B cell (primary cell): ENCODE data around the gene NDUFS7. TPM values are rescaled to one million over a fixed set of nuclear protein-coding genes. Genes with fewer than 3 reads are reported as not detected.

Source experiments
- ATAC-seq: fragments of 200-7000 bp; cut with Tn5 transposase; one replicate; pipeline ENCODE4 v1.10.0; 2021; ENCODE audit warnings: low read depth, mild to moderate bottlenecking, moderate number of reproducible peaks, moderate library complexity
- CTCF ChIA-PET: fragments of 350-600 bp; sonication (Branson Sonifier 250); formaldehyde crosslinking; loops from one replicate; lab custom pipeline; 2021; ENCODE audit warnings: antibody characterized with exemption, inconsistent platforms; lab: Charles Lee
- POLR2A ChIA-PET: fragments of 350-600 bp; sonication (Branson Sonifier 250); formaldehyde crosslinking; loops from one replicate; lab custom pipeline; 2021; ENCODE audit warnings: antibody characterized with exemption; lab: Charles Lee
- DNase-seq: peaks from one replicate; pipeline ENCODE4 v3.0.0; 2013
- H2AFZ ChIP-seq: 2 replicates; pipeline ENCODE4 v1.6.1; 2012; ENCODE audit warnings: mild to moderate bottlenecking, low read depth, low read length; ENCODE audit not compliant: insufficient read depth, poor library complexity, severe bottlenecking
- H3K27ac ChIP-seq, 2 donors: 1 replicate in 1 of 2; 2 replicates in 1 of 2; pipeline ENCODE4 v1.5.1; 2012 to 2013; ENCODE audit warnings: low read length in 2 of 2, mild to moderate bottlenecking in 2 of 2, moderate library complexity in 1 of 2
- H3K27me3 ChIP-seq, 4 experiments: fragments of 200-600 bp in 1 of 4; sonication (generic) in 1 of 4; replicated peaks in 1 of 4; 1 replicate in 2 of 4; 2 replicates in 2 of 4; pipeline versions ENCODE4 v1.6.1 to v1.7.0; 2013 to 2016; ENCODE audit warnings: low read length in 3 of 4, mild to moderate bottlenecking in 2 of 4, mixed read lengths in 1 of 4, moderate library complexity in 1 of 4; ENCODE audit not compliant: insufficient read depth in 4 of 4, control insufficient read depth in 3 of 4; ENCODE audit errors: control extremely low read depth in 1 of 4
- H3K36me3 ChIP-seq, 2 experiments: replicated peaks in 1 of 2; 1 replicate in 1 of 2; 2 replicates in 1 of 2; pipeline versions ENCODE4 v1.6.1 to v1.7.1; 2013; ENCODE audit warnings: low read length in 1 of 2; ENCODE audit not compliant: insufficient read depth in 2 of 2, control insufficient read depth in 1 of 2; ENCODE audit errors: control extremely low read depth in 1 of 2, extremely low read depth in 1 of 2
- H3K4me1 ChIP-seq, 2 donors: fragments of 200-600 bp in 1 of 2; sonication (generic) in 1 of 2; 1 replicate in 1 of 2; 2 replicates in 1 of 2; pipeline versions ENCODE4 v1.5.1 to v1.6.1; 2013 to 2017; ENCODE audit warnings: low read length in 2 of 2; ENCODE audit not compliant: control insufficient read depth in 2 of 2, insufficient read depth in 2 of 2
- H3K4me2 ChIP-seq: replicated peaks from 2 replicates; pipeline ENCODE3; 2012; ENCODE audit warnings: mild to moderate bottlenecking, low read depth, low read length; ENCODE audit not compliant: poor library complexity, severe bottlenecking
- H3K4me3 ChIP-seq, 5 experiments: fragments of 200-600 bp in 1 of 5; sonication (generic) in 1 of 5; 1 replicate in 3 of 5; 2 replicates in 2 of 5; pipeline versions ENCODE4 v1.5.1 to v1.7.0; 2011 to 2016; ENCODE audit warnings: low read length in 4 of 5, mild to moderate bottlenecking in 4 of 5, low read depth in 2 of 5, control low read depth in 1 of 5, moderate library complexity in 1 of 5; ENCODE audit not compliant: insufficient read depth in 1 of 5; ENCODE audit errors: control extremely low read depth in 1 of 5, extremely low read depth in 1 of 5
- H3K79me2 ChIP-seq: fragments of 200-600 bp; sonication (generic); one replicate; pipeline ENCODE4 v1.6.0; 2016; ENCODE audit warnings: low read length; ENCODE audit not compliant: control insufficient read depth, insufficient read depth
- H3K9ac ChIP-seq: fragments of 200-600 bp; sonication (generic); 2 replicates; pipeline ENCODE4 v1.6.1; 2017; ENCODE audit warnings: mild to moderate bottlenecking, low read length, moderate library complexity
- H3K9me3 ChIP-seq, 3 donors: one replicate each; pipeline versions ENCODE4 v1.6.1 to v1.7.1; 2013; ENCODE audit warnings: low read length in 2 of 3; ENCODE audit not compliant: control insufficient read depth in 2 of 3, insufficient read depth in 1 of 3; ENCODE audit errors: control extremely low read depth in 1 of 3
- H4K20me1 ChIP-seq: 2 replicates; pipeline ENCODE4 v1.6.0; 2012; ENCODE audit warnings: mild to moderate bottlenecking, low read length; ENCODE audit not compliant: insufficient read depth, control insufficient read depth, poor library complexity, severe bottlenecking
- H3K27ac Mint-ChIP-seq: one replicate; pipeline ENCODE4 v1.8.0; 2021; ENCODE audit warnings: mixed read lengths
- H3K27me3 Mint-ChIP-seq: one replicate; pipeline ENCODE4 v1.8.0; 2021; ENCODE audit warnings: mixed read lengths
- H3K4me1 Mint-ChIP-seq: one replicate; pipeline ENCODE4 v1.8.0; 2021; ENCODE audit warnings: mixed read lengths
- H3K4me3 Mint-ChIP-seq: one replicate; pipeline ENCODE4 v1.8.0; 2021; ENCODE audit warnings: mixed read lengths
- H3K9me3 Mint-ChIP-seq: one replicate; pipeline ENCODE4 v1.8.0; 2022; ENCODE audit warnings: mixed read lengths; ENCODE audit not compliant: insufficient read depth
- EZH2 ChIP-seq: IDR thresholded peaks from 2 replicates; pipeline ENCODE4 v1.6.1; 2012; ENCODE audit warnings: borderline replicate concordance, low read depth, mild to moderate bottlenecking, moderate library complexity, low read length; ENCODE audit not compliant: insufficient read depth, poor library complexity, severe bottlenecking
- WGBS: methylation state at CpG from one replicate; pipeline ENCODE4 v1.1.5; 2013; ENCODE audit warnings: missing lambda C conversion rate; ENCODE audit not compliant: insufficient coverage; 5-methylcytosine and 5-hydroxymethylcytosine counted together
- intact Hi-C: fragments of 100-400 bp; cut with micrococcal nuclease; formaldehyde crosslinking; loops from one replicate; pipeline ENCODE4 v1.10.0; 2022
- polyA plus RNA-seq: library from polyadenylated mRNA; depleted of rRNA; stranded (reverse); fragments of >200 nt; gene quantifications from 2 replicates; pipeline ENCODE4 v1.2.3, GENCODE V29; 2012
- total RNA-seq, 2 donors: library from RNA; stranded (reverse); fragments of 120-200 nt in 1 of 2; gene quantifications; 1 replicate in 1 of 2; 2 replicates in 1 of 2; pipeline versions ENCODE4 v1.2.3 to v1.2.4, GENCODE V29; 2013 to 2022
- TF ChIP-seq, protein P1 (sequence below): fragments of 200-600 bp; IDR thresholded peaks from one replicate; pipeline ENCODE4 v1.8.0; 2022; ENCODE audit warnings: antibody characterized with exemption, mild to moderate bottlenecking

NDUFS7 gene
- total and polyA plus RNA-seq, 2 donors (not counting 1 experiment from before 2014, with no cell fraction given): 58.8 to 141 TPM

DNA sequence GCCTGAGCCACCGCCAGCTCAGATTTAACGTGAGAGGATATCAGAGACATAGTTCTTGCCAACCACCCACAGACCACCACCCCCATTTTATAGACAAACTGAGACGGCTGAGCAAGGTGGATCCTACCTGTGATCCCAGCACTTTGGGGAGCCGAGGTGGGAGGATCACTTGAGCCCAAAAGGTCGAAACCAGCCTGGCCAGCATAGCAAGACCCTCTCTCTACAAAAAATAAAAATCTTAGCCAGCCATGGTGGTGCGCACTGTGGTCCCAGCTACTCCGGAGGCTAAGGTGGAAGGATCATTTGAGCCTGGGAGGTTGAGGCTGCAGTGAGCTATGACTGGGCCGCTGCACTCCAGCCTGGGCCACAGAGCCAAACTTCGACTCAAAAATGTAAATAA is 30.6 kb upstream of the NDUFS7 start:
- Histone ChIP-seq H3K9me3 (peaks cover 0 to 2% (median 0%) of the 10 kb centered on the region in 3 donors), H3K9ac (no peak overlapping the region), H3K27me3 (no peaks in the 10 kb centered on the region), H3K36me3 (peaks cover 0 to 6% of the 10 kb centered on the region in 2 experiments), H3K4me1 (peaks cover 9 to 18% of the 10 kb centered on the region in 2 donors), H3K4me2 (no peak overlapping the region), H4K20me1 (no peaks in the 10 kb centered on the region), H3K79me2 (peaks cover 5% of the 10 kb centered on the region), H3K4me3 (no peak overlapping the region), H2AFZ (no peak overlapping the region), H3K27ac (no peak overlapping the region)
- intact Hi-C loops: no loop called here
- Mint-ChIP-seq H3K9me3 (no peaks in the 10 kb centered on the region), H3K4me3 (peak overlapping the region; percentile 41), H3K27ac (no peak overlapping the region), H3K27me3 (no peaks in the 10 kb centered on the region), H3K4me1 (peaks cover 16% of the 10 kb centered on the region)
- ATAC-seq (no peak), DNase-seq (no peak)
- CTCF ChIA-PET: interaction anchor here (0.9 kb wide), 1 partner anchor 473 kb away, joined by 3 read pairs; no protein-coding TSS in a partner anchor
- TF ChIP-seq EZH2: no peak
- TF ChIP-seq, protein P1, sequence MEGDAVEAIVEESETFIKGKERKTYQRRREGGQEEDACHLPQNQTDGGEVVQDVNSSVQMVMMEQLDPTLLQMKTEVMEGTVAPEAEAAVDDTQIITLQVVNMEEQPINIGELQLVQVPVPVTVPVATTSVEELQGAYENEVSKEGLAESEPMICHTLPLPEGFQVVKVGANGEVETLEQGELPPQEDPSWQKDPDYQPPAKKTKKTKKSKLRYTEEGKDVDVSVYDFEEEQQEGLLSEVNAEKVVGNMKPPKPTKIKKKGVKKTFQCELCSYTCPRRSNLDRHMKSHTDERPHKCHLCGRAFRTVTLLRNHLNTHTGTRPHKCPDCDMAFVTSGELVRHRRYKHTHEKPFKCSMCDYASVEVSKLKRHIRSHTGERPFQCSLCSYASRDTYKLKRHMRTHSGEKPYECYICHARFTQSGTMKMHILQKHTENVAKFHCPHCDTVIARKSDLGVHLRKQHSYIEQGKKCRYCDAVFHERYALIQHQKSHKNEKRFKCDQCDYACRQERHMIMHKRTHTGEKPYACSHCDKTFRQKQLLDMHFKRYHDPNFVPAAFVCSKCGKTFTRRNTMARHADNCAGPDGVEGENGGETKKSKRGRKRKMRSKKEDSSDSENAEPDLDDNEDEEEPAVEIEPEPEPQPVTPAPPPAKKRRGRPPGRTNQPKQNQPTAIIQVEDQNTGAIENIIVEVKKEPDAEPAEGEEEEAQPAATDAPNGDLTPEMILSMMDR: no peak
- POLR2A ChIA-PET: no interaction called here
- WGBS: 98% methylated on average over 4 of the region's 9 CpGs

DNA sequence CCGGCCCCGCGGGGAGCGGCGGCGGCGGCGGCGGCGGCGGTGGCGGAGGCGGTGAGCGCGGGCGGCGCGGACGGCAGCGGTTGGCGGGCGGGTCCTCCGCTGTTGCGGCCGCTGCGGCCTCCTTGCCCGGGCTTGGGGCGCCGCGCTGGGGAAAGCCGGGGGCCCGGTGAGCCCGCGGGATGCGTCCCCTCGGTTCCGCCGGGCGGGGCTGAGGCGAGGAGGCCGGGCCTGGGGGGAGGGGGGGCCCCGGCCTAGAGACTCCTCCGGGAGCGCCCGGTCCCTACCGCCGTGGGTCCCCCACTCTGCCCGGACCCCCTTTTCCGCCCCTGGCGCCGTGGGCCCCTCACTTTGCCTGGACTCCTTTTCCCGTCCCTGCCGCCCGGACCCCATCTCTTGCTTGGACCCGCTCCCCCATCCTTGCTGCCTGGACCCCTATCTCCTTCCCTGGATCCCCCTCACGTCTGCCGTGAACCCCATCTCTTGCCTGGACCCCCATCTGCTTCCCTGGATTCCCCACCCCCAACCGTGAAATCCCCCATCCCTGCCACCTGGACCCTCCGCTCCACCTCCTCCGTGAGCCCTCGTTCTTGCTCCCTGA is 28.6 kb upstream of the NDUFS7 start:
- H3K4me2 ChIP-seq: peak overlapping the region; percentile 99
- intact Hi-C loops: loop anchor here (1.0 kb wide), 3 partner anchors 10 to 52 kb away; partner anchors contain the start of genes DAZAP1 and NDUFS7
- peaks cover 18% of the 10 kb centered on the region for H3K4me1 Mint-ChIP-seq
- CTCF ChIA-PET: interaction anchor here (0.8 to 1.3 kb wide), 2 partner anchors 40 to 790 kb away, joined by 3 read pairs; no protein-coding TSS in a partner anchor
- peak overlapping the region; percentile 70 for H3K27ac Mint-ChIP-seq
- H3K4me1 ChIP-seq: peaks cover 9 to 18% of the 10 kb centered on the region in 2 donors
- H3K79me2 ChIP-seq: peaks cover 5% of the 10 kb centered on the region
- H3K27me3 Mint-ChIP-seq: no peaks in the 10 kb centered on the region
- H3K9ac ChIP-seq: peak overlapping the region; percentile 74
- POLR2A ChIA-PET: interaction anchor here (0.5 to 0.6 kb wide), 3 partner anchors 12 to 483 kb away, joined by 3 to 4 read pairs (median 3); no protein-coding TSS in a partner anchor
- peaks cover 0 to 2% (median 0%) of the 10 kb centered on the region in 3 donors for H3K9me3 ChIP-seq
- H3K27me3 ChIP-seq: no peaks in the 10 kb centered on the region
- peak overlapping the region; percentile 77 for H2AFZ ChIP-seq
- H3K27ac ChIP-seq: peak overlapping the region in 1 of 2 donors; percentile 58
- no peaks in the 10 kb centered on the region for H3K9me3 Mint-ChIP-seq
- H3K4me3 ChIP-seq: peak overlapping the region; percentile 35 to 78 (median 72)
- TF ChIP-seq EZH2: no peak
- TF ChIP-seq, protein P1: no peak
- ATAC-seq: peak; percentile 48
- peak overlapping the region; percentile 93 for H3K4me3 Mint-ChIP-seq
- DNase-seq: no peak
- WGBS: under 1% methylated on average over 59 of the region's 61 CpGs
- no peaks in the 10 kb centered on the region for H4K20me1 ChIP-seq
- H3K36me3 ChIP-seq: peaks cover 0 to 15% of the 10 kb centered on the region in 2 experiments
